HCT116 (cell line): ENCODE data around the gene IL1RAP. TPM values are rescaled to one million over a fixed set of nuclear protein-coding genes. Genes with fewer than 3 reads are reported as not detected.

Experiments
- ATAC-seq: fragments of 200-7000 bp; cut with Tn5 transposase; 2 replicates; pipeline ENCODE4 v1.9.1; 2020; ENCODE audit warnings: mild to moderate bottlenecking, moderate library complexity
- BruUV-seq: library from RNA; stranded (reverse); fragments of 400-500 nt; replicated peaks from 2 replicates; lab custom pipeline; 2021; lab: Mats Ljungman, UMichigan
- CTCF ChIA-PET: fragments of 300-600 bp; sonication (Branson Sonifier 250); formaldehyde crosslinking; loops from one replicate; lab custom pipeline; 2021; ENCODE audit warnings: antibody characterized with exemption; lab: Charles Lee
- POLR2A ChIA-PET: fragments of 300-600, 350-600 bp; sonication (Branson Sonifier 250); formaldehyde crosslinking; loops from one replicate; lab custom pipeline; 2021; ENCODE audit warnings: antibody characterized with exemption; lab: Charles Lee
- RAD21 ChIA-PET, 2 experiments: fragments of 300-600 bp; sonication (Branson Sonifier 250); formaldehyde crosslinking; loops; one replicate each; lab custom pipeline; 2023; ENCODE audit warnings: low total read pairs in 2 of 2; ENCODE audit not compliant: uncharacterized antibody in 2 of 2, unreplicated experiment in 2 of 2, low non-redundant PET in 1 of 2; lab: Charles Lee
- DNase-seq: peaks from one replicate; pipeline ENCODE4 v3.0.0-alpha.2; 2010; ENCODE audit warnings: low read depth, low spot score
- H2AFZ ChIP-seq: fragments of 200-600 bp; shearing (Covaris generic), sonication (generic); 2 replicates; pipeline ENCODE4 v1.6.1; 2017; ENCODE audit warnings: low read depth, mixed run types, mixed read lengths, antibody characterized with exemption, low read length; ENCODE audit not compliant: poor library complexity, severe bottlenecking
- H3K27ac ChIP-seq: 2 replicates; pipeline ENCODE4 v1.5.1; 2012; ENCODE audit warnings: low read depth, low read length
- H3K27me3 ChIP-seq: fragments of 200-600 bp; sonication (generic); 2 replicates; pipeline ENCODE4 v1.6.1; 2016; ENCODE audit warnings: mixed run types, low read length, mixed read lengths; ENCODE audit not compliant: insufficient read depth
- H3K36me3 ChIP-seq, 2 experiments: fragments of 200-500 bp in 1 of 2; fragments of 200-600 bp in 1 of 2; sonication (Bioruptor generic) in 1 of 2; sonication (generic) in 1 of 2; 2 replicates each; pipeline versions ENCODE4 v1.5.1 to v1.6.1; 2014 to 2016; ENCODE audit warnings: low read length in 2 of 2, inconsistent platforms in 1 of 2, mixed read lengths in 1 of 2, mixed run types in 1 of 2; ENCODE audit not compliant: insufficient read depth in 2 of 2, control insufficient read depth in 1 of 2
- H3K4me1 ChIP-seq, 2 experiments: fragments of 200-600 bp in 1 of 2; sonication (generic) in 1 of 2; 2 replicates each; pipeline versions ENCODE4 v1.5.1 to v1.6.1; 2012 to 2017; ENCODE audit warnings: low read length in 2 of 2, inconsistent platforms in 1 of 2, mild to moderate bottlenecking in 1 of 2, mixed read lengths in 1 of 2, mixed run types in 1 of 2, moderate library complexity in 1 of 2; ENCODE audit not compliant: insufficient read depth in 2 of 2, control insufficient read depth in 1 of 2
- H3K4me2 ChIP-seq: fragments of 200-600 bp; sonication (generic); 2 replicates; pipeline ENCODE4 v1.6.1; 2017; ENCODE audit warnings: mixed run types, low read length, mixed read lengths
- H3K4me3 ChIP-seq, 2 experiments: fragments of 200-600 bp in 1 of 2; sonication (generic) in 1 of 2; replicated peaks in 1 of 2; 2 replicates each; pipeline ENCODE4 v1.5.1; 2011 to 2016; ENCODE audit warnings: low read length in 2 of 2, control low read depth in 1 of 2, low read depth in 1 of 2, mild to moderate bottlenecking in 1 of 2, mixed read lengths in 1 of 2, mixed run types in 1 of 2
- H3K79me2 ChIP-seq: fragments of 200-600 bp; sonication (generic); 2 replicates; pipeline ENCODE4 v1.6.1; 2017; ENCODE audit warnings: mild to moderate bottlenecking, mixed run types, low read length, moderate library complexity, mixed read lengths; ENCODE audit not compliant: insufficient read depth
- H3K9ac ChIP-seq: fragments of 200-600 bp; sonication (generic); 2 replicates; pipeline ENCODE4 v1.6.1; 2016; ENCODE audit warnings: low read length, mixed read lengths
- H3K9me2 ChIP-seq: fragments of 200-600 bp; sonication (generic), shearing (Covaris generic); 2 replicates; pipeline ENCODE4 v1.6.1; 2017; ENCODE audit warnings: mixed run types, mild to moderate bottlenecking, moderate library complexity; ENCODE audit not compliant: insufficient read depth
- H3K9me3 ChIP-seq, 2 experiments: fragments of 200-500 bp in 1 of 2; fragments of 200-600 bp in 1 of 2; sonication (Bioruptor generic) in 1 of 2; sonication (generic) in 1 of 2; 2 replicates each; pipeline ENCODE4 v1.6.1; 2014 to 2017; ENCODE audit warnings: low read length in 2 of 2, mixed read lengths in 2 of 2, inconsistent platforms in 1 of 2, low read depth in 1 of 2, mild to moderate bottlenecking in 1 of 2, mixed run types in 1 of 2, moderate library complexity in 1 of 2; ENCODE audit not compliant: control insufficient read depth in 1 of 2, insufficient read depth in 1 of 2
- H4K20me1 ChIP-seq: fragments of 200-600 bp; sonication (generic), shearing (Covaris generic); 2 replicates; pipeline ENCODE4 v1.6.1; 2017; ENCODE audit warnings: mixed run types, mild to moderate bottlenecking, moderate library complexity; ENCODE audit not compliant: insufficient read depth
- ATF3 ChIP-seq: IDR thresholded peaks from 2 replicates; pipeline ENCODE4 v1.6.1; 2012
- CBX3 ChIP-seq: IDR thresholded peaks from 2 replicates; pipeline ENCODE4 v1.6.1; 2012; ENCODE audit warnings: low read depth
- CEBPB ChIP-seq: IDR thresholded peaks from 2 replicates; pipeline ENCODE4 v1.6.1; 2012; ENCODE audit warnings: low read depth
- ELF1 ChIP-seq: IDR thresholded peaks from 2 replicates; pipeline ENCODE4 v1.6.1; 2012; ENCODE audit warnings: low read depth, borderline replicate concordance
- EZH2 ChIP-seq: fragments of 200-600 bp; sonication (generic); IDR thresholded peaks from 2 replicates; pipeline ENCODE4 v1.6.1; 2017; ENCODE audit warnings: antibody characterized with exemption, mixed run types
- EZH2phosphoT487 ChIP-seq: fragments of 200-600 bp; IDR thresholded peaks from 2 replicates; pipeline ENCODE4 v1.6.1; 2018; ENCODE audit warnings: antibody characterized with exemption, borderline replicate concordance
- JUND ChIP-seq: IDR thresholded peaks from 2 replicates; pipeline ENCODE4 v1.6.1; 2012
- POLR2AphosphoS5 ChIP-seq: IDR thresholded peaks from 2 replicates; pipeline ENCODE4 v1.6.1; 2011; ENCODE audit warnings: mild to moderate bottlenecking, low read depth, low read length, moderate library complexity
- RAD21 ChIP-seq: IDR thresholded peaks from 2 replicates; pipeline ENCODE4 v1.6.1; 2012; ENCODE audit warnings: low read depth, mild to moderate bottlenecking
- SRF ChIP-seq: IDR thresholded peaks from 2 replicates; pipeline ENCODE4 v1.6.1; 2012; ENCODE audit warnings: low read depth
- YY1 ChIP-seq: IDR thresholded peaks from 2 replicates; pipeline ENCODE4 v1.6.1; 2011; ENCODE audit warnings: low read length, low read depth, moderate library complexity, mild to moderate bottlenecking; ENCODE audit not compliant: insufficient replicate concordance; ENCODE audit errors: extremely low read depth
- ZBTB33 ChIP-seq: IDR thresholded peaks from 2 replicates; pipeline ENCODE4 v1.6.1; 2011; ENCODE audit warnings: mild to moderate bottlenecking, low read length, moderate library complexity; ENCODE audit not compliant: insufficient replicate concordance; ENCODE audit errors: extremely low read depth
- ZFX ChIP-seq: fragments of 450-650 bp; IDR thresholded peaks from 2 replicates; pipeline ENCODE4 v1.6.1; 2017
- ZNF274 ChIP-seq: fragments of 200-500 bp; sonication (Bioruptor generic); IDR thresholded peaks from 2 replicates; pipeline ENCODE4 v1.6.1; 2014; ENCODE audit warnings: mild to moderate bottlenecking, low read depth, low read length, inconsistent platforms
- intact Hi-C: fragments of 100-400 bp; cut with micrococcal nuclease; formaldehyde crosslinking; loops from 2 replicates; pipeline ENCODE4 v1.10.0; 2022
- total RNA-seq: library from RNA; stranded (reverse); gene quantifications from one replicate; pipeline ENCODE4 v1.2.1, GENCODE V29; 2021; ENCODE audit not compliant: unreplicated experiment

The IL1RAP gene
- total RNA-seq, 1 experiment from 2014 or later, result 5.8 TPM

GRCh38 chr3:190512666-190513065, 1.2 kb upstream of the IL1RAP start:
- CTCF ChIA-PET, result interaction anchor here (2.3 kb wide), 1 partner anchor 8 kb away, joined by 9 read pairs; no protein-coding TSS in a partner anchor

More at GRCh38 chr3:190512666-190513065, 1.2 kb upstream of the IL1RAP start:
- no peaks in the 10 kb centered on the region for H3K9me3 ChIP-seq
- H4K20me1 ChIP-seq, result no peaks in the 10 kb centered on the region
- RAD21 ChIA-PET, result no interaction called here
- peak overlapping the region; percentile 90 for H3K4me2 ChIP-seq
- no peak for DNase-seq
- no peak overlapping the region for H3K9ac ChIP-seq
- intact Hi-C loops, result loop anchor here (2.0 kb wide), 1 partner anchor 184 kb away; no protein-coding TSS in a partner anchor
- H3K4me1 ChIP-seq, result peaks cover 0 to 19% of the 10 kb centered on the region in 2 experiments; a peak in 1 of 4 replicates
- H3K36me3 ChIP-seq, result no peaks in the 10 kb centered on the region
- POLR2A ChIA-PET, result no interaction called here
- no peak for ATAC-seq
- no peak overlapping the region for H2AFZ ChIP-seq
- H3K79me2 ChIP-seq, result no peaks in the 10 kb centered on the region
- H3K4me3 ChIP-seq, result no peak overlapping the region
- no TSS peak for BruUV-seq
- no peaks in the 10 kb centered on the region for H3K27me3 ChIP-seq
- TF ChIP-seq SRF (no peak), ZBTB33 (no peak), ZFX (no peak), ATF3 (no peak), JUND (no peak), CBX3 (no peak), ELF1 (no peak), EZH2phosphoT487 (no peak), POLR2AphosphoS5 (no peak), RAD21 (no peak), CEBPB (no peak), YY1 (no peak), EZH2 (no peak), ZNF274 (no peak)
- no peaks in the 10 kb centered on the region for H3K9me2 ChIP-seq
- H3K27ac ChIP-seq, result no peak overlapping the region
